Smooth muscle cell (in vitro differentiated cells): ENCODE measurements around the gene MSLN. TPM values are rescaled to one million over a fixed set of nuclear protein-coding genes. Genes with fewer than 3 reads are reported as not detected.

Experiments used
- DNase-seq: peaks from one replicate; lab custom pipeline; 2025; ENCODE audit not compliant: unreplicated experiment; lab: John Stamatoyannopoulos, UW
- H2AFZ ChIP-seq: fragments of 200-600 bp; sonication (generic); 2 replicates; pipeline ENCODE4 v1.6.0; 2016; ENCODE audit warnings: antibody characterized with exemption, low read depth, mild to moderate bottlenecking
- H3F3A ChIP-seq: fragments of 200-600 bp; sonication (generic); 2 replicates; pipeline ENCODE4 v1.6.0; 2017; ENCODE audit warnings: antibody characterized with exemption, low read depth
- H3K27ac ChIP-seq: fragments of 200-600 bp; sonication (generic); 2 replicates; pipeline ENCODE4 v1.5.1; 2016; ENCODE audit warnings: low read depth, mild to moderate bottlenecking
- H3K27me3 ChIP-seq: fragments of 200-600 bp; sonication (generic); 2 replicates; pipeline ENCODE4 v1.6.1; 2016; ENCODE audit warnings: low read depth, mild to moderate bottlenecking
- H3K36me3 ChIP-seq: fragments of 200-600 bp; sonication (generic); 2 replicates; pipeline ENCODE4 v1.5.1; 2016; ENCODE audit warnings: low read depth
- H3K4me1 ChIP-seq: fragments of 200-600 bp; sonication (generic); 2 replicates; pipeline ENCODE4 v1.5.1; 2016; ENCODE audit warnings: low read depth
- H3K4me2 ChIP-seq: fragments of 200-600 bp; sonication (generic); 2 replicates; pipeline ENCODE4 v1.6.0; 2016; ENCODE audit warnings: mild to moderate bottlenecking
- H3K4me3 ChIP-seq: fragments of 200-600 bp; sonication (generic); 2 replicates; pipeline ENCODE4 v1.5.1; 2016; ENCODE audit warnings: mild to moderate bottlenecking
- H3K79me2 ChIP-seq: fragments of 200-600 bp; sonication (generic); 2 replicates; pipeline ENCODE4 v1.6.0; 2016; ENCODE audit warnings: low read depth, mild to moderate bottlenecking
- H3K9ac ChIP-seq: fragments of 200-600 bp; sonication (generic); 2 replicates; pipeline ENCODE4 v1.6.0; 2016; ENCODE audit warnings: low read depth
- H3K9me3 ChIP-seq: fragments of 200-600 bp; sonication (generic); replicated peaks from 2 replicates; pipeline ENCODE4 v1.5.1; 2016; ENCODE audit warnings: low read depth
- H4K20me1 ChIP-seq: fragments of 200-600 bp; sonication (generic); 2 replicates; pipeline ENCODE4 v1.6.0; 2016; ENCODE audit warnings: low read depth
- WGBS: methylation state at CpG from one replicate; pipeline ENCODE4 v1.1.7; 2016; ENCODE audit warnings: low lambda C conversion rate; 5-methylcytosine and 5-hydroxymethylcytosine counted together
- polyA plus RNA-seq: library from polyadenylated mRNA; unstranded; fragments of >200 nt; fragmentation: Nextera tagmentation; extraction: Ambion mirVana; gene quantifications from 2 replicates; pipeline ENCODE4 v1.2.1, GENCODE V29; 2016
- total RNA-seq: library from RNA; depleted of rRNA; stranded (reverse); fragments of >200 nt; gene quantifications from 2 replicates; pipeline ENCODE4 v1.2.3, GENCODE V29; 2014
- TF ChIP-seq, protein P1 (sequence below): fragments of 200-600 bp; sonication (generic); IDR thresholded peaks from 2 replicates; pipeline ENCODE4 v1.5.1; 2017; ENCODE audit warnings: borderline replicate concordance, mild to moderate bottlenecking, antibody characterized with exemption; ENCODE audit not compliant: insufficient read depth, poor library complexity, severe bottlenecking

The MSLN gene
- total and polyA plus RNA-seq, 2 experiments from 2014 or later, result 0.26 to 3.7 TPM

DNA sequence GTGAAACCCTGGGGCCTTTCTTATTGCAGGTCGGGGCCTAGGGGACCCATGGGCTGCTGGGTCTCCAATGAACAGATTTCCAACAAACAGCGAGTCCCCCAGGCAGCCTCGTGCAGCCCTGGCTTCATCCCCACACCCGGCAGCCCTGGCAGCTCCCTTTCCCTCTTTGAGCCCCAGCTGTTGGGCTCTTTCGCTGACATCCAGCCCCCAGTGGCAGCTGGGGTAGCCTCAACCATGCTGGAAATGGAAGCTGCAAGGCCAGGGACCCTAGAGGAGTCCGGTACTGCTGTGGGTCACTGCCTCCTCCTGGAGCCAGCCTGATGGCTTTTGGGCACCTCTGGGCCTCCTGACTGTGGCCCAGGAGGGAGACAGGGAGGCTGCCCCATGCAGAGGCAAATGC lies 21.7 kb downstream of the MSLN start:
- H2AFZ ChIP-seq, result no peak overlapping the region
- no peak overlapping the region for H3K9ac ChIP-seq
- no peak overlapping the region for H3K4me3 ChIP-seq
- WGBS, result 86% methylated on average over 6 of the region's 6 CpGs
- peaks cover 2% of the 10 kb centered on the region for H3K4me1 ChIP-seq
- peaks cover 5% of the 10 kb centered on the region for H4K20me1 ChIP-seq
- TF ChIP-seq, protein P1, sequence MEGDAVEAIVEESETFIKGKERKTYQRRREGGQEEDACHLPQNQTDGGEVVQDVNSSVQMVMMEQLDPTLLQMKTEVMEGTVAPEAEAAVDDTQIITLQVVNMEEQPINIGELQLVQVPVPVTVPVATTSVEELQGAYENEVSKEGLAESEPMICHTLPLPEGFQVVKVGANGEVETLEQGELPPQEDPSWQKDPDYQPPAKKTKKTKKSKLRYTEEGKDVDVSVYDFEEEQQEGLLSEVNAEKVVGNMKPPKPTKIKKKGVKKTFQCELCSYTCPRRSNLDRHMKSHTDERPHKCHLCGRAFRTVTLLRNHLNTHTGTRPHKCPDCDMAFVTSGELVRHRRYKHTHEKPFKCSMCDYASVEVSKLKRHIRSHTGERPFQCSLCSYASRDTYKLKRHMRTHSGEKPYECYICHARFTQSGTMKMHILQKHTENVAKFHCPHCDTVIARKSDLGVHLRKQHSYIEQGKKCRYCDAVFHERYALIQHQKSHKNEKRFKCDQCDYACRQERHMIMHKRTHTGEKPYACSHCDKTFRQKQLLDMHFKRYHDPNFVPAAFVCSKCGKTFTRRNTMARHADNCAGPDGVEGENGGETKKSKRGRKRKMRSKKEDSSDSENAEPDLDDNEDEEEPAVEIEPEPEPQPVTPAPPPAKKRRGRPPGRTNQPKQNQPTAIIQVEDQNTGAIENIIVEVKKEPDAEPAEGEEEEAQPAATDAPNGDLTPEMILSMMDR, result no peak
- H3F3A ChIP-seq, result no peaks in the 10 kb centered on the region
- no peaks in the 10 kb centered on the region for H3K9me3 ChIP-seq
- H3K4me2 ChIP-seq, result no peak overlapping the region
- no peaks in the 10 kb centered on the region for H3K36me3 ChIP-seq
- DNase-seq, result no peak
- no peaks in the 10 kb centered on the region for H3K27me3 ChIP-seq
- peaks cover 4% of the 10 kb centered on the region for H3K79me2 ChIP-seq
- no peak overlapping the region for H3K27ac ChIP-seq

DNA sequence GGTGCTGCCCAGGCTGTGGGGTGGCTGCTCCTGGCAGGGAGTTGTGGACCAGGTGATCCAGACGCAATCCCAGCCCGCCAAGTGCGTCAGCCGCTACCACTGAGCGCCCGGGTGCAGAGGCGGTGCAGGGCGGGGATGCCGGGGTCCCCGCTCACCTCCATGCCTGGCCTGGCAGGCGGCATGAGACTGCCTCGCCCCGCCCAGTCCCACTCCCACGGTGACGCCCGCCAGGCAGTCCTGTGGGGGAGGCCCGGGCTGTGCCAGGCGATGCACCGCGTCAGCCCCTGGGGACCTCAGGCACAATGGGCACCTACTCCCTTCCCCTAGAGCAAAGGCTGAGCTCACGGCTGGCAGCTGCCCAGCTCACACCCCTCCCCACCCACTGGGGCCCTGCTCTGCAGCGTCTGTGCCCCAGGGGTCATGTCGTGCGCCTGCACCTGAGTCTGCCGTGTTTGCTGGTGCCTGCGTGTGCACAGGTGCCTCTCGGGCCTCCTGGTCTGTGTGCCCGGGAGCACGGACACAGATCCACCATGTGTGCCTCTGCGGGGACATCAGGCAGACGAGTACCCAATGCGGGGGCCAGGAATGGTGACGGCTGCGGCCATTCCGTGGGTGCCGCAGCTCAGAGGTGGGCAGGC lies 22.4 kb downstream of the MSLN start:
- Histone ChIP-seq H3K9me3 (no peaks in the 10 kb centered on the region), H3K4me1 (peaks cover 6% of the 10 kb centered on the region), H3F3A (no peaks in the 10 kb centered on the region), H3K9ac (no peak overlapping the region), H2AFZ (no peak overlapping the region), H3K4me2 (no peak overlapping the region), H4K20me1 (peaks cover 11% of the 10 kb centered on the region), H3K4me3 (no peak overlapping the region), H3K36me3 (no peaks in the 10 kb centered on the region), H3K27ac (no peak overlapping the region), H3K27me3 (no peaks in the 10 kb centered on the region), H3K79me2 (peaks cover 11% of the 10 kb centered on the region)
- 94% methylated on average over 36 of the region's 36 CpGs for WGBS
- TF ChIP-seq, protein P1, result no peak
- no peak for DNase-seq

DNA sequence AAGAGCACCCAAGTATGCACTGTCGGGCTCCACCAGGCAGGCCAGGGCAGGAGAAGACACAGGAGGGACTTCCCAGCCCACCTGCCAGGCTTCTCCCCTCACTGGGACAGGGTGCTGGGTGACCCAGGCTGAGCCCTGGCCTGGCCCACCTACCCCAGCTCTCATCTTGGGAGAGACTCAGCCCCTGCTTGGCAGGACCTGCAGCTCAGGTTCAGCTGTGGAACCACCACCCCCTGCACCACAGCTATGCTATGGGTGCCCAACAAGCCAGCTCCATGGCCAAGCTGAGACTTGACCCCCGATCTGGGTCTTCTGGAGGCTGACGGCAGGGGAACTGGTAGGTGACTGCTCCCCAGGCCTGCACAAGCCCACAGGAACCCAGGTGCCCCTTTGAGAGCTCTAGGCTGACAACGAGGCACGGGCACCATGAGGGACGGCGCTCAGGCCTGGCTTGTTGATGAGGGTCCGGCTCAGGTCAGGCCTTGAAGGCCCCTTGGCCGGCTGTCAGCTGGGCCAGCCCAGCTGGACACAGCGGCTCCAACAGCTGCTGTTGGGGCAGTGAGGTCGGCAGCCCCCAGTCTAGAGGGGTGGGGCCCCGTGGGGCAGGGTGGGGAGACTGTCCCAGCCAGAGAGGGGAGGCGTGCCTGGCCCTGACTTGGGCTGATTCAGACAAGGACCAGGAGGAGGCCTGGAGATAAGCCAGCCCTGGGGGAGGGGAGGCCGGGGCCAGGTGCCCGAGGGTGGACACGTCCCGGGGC lies 23.0 kb downstream of the MSLN start:
- Histone ChIP-seq H3K79me2 (peaks cover 12% of the 10 kb centered on the region), H3K4me1 (peaks cover 6% of the 10 kb centered on the region), H3K9ac (no peak overlapping the region), H3K36me3 (no peaks in the 10 kb centered on the region), H2AFZ (no peak overlapping the region), H3K9me3 (no peaks in the 10 kb centered on the region), H3K4me3 (no peak overlapping the region), H3F3A (no peaks in the 10 kb centered on the region), H3K4me2 (no peak overlapping the region), H3K27me3 (no peaks in the 10 kb centered on the region), H3K27ac (no peak overlapping the region), H4K20me1 (peaks cover 11% of the 10 kb centered on the region)
- no peak for DNase-seq
- WGBS, result 83% methylated on average over 15 of the region's 17 CpGs
- TF ChIP-seq, protein P1, result no peak
